ENCODE data around the gene HGFAC. TPM values are rescaled to one million over a fixed set of nuclear protein-coding genes. Genes with fewer than 3 reads are reported as not detected.

HGFAC gene
- total and polyA plus RNA-seq, 2 of the 13 experiments (the other 11 are each of a cell fraction or from before 2014, with no cell fraction given) = 8.5 to 63.6 TPM

DNA sequence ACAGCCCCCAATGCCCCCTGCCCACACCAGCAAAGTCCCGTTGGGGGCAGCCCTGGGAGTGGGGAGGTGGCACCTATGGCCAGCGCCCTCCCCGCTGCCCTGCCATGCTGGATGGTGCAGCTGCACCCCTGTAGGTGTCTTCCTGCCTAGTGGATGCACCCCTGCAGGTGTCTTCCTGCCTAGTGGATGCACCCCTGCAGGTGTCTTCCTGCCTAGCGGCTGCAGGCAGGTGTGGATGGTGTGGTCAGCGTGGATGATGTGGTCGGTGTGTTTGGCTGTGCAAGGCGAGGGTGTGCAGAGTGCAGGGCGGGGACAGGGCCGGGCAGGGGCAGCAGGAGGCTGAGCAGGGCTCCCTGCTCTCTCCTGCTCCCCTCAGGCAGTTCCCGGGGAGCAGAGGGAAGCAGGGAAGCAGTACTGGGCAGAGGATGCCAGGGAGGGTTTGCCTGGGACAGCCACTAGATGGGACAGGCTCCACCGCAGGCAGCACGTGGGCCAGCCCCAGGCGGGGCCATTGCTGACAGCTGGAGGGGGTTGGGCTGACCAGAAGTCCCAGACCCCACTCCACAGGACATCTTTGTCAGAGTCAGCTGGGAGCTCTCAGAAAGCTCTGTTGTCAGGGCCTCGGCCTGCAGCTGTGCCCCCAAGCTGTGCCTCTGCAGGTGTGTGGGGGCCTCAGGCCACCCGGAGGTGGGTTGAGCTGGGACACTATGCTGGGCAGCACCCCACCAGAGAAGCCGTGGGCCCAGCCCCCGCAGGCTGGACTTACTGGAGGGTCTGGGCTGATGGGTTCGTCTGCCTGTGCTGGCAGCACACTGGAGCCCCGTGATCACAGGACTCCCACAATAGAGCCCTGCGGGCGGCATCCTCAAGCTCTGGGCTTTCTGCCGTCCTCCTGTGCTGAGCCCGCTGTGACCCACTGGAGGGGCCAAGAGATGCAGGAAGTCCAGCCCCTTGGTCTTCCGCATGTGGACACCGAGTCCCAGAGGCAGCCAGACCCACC is 45.1 kb downstream of the HGFAC start:
- CTCF ChIA-PET (ENCODE audit: low intra/inter-chr PET ratio, low total read pairs) = no interaction called here
- in situ Hi-C loops (cut with HindIII; ENCODE audit: extremely low pct_ligation_motif_present, low pct_unique_long_range_greater_than_20kb) = no loop called here
- no peak for DNase-seq (ENCODE audit: low spot score)
- Histone ChIP-seq H3K4me2 (ENCODE audit: low read depth, low read length) (no peak overlapping the region), H2AFZ (ENCODE audit: low read length) (no peak overlapping the region), H3K9ac (ENCODE audit: insufficient read depth, low read depth, low read length) (no peak overlapping the region), H3K36me3 (replicated peaks in 1 of 2; ENCODE audit: control insufficient read depth in 1 of 2, insufficient read depth in 2 of 2, low read length in 2 of 2) (no peaks in the 10 kb centered on the region), H3K4me3 (replicated peaks in 1 of 3; ENCODE audit: insufficient read depth in 1 of 3, low read depth in 2 of 3, low read length in 3 of 3) (no peak overlapping the region), H4K20me1 (ENCODE audit: insufficient read depth, low read length) (no peaks in the 10 kb centered on the region), H3K27me3 (ENCODE audit: control insufficient read depth in 1 of 2, insufficient read depth in 2 of 2, low read length in 2 of 2) (peaks cover 29 to 91% of the 10 kb centered on the region in 2 experiments), H3K9me3 (ENCODE audit: low read length) (no peaks in the 10 kb centered on the region), H3K4me1 (ENCODE audit: insufficient read depth, low read length) (0 out of 2 replicates have a peak, but pooled peaks cover 5% of the 10 kb centered on the region), H3K79me2 (ENCODE audit: insufficient read depth, low read length) (no peaks in the 10 kb centered on the region), H3K27ac (ENCODE audit: extremely low read length, insufficient read depth, low read length) (no peak overlapping the region)
- POLR2A ChIA-PET = no interaction called here
- 20% methylated on average over 7 of the region's 25 CpGs for WGBS (ENCODE audit: low lambda C conversion rate)
- intact Hi-C loops (cut with micrococcal nuclease; ENCODE audit: unreplicated experiment) = no loop called here
- FAIRE-seq = no peak
- no TSS peak for BruUV-seq (replicated peaks)
- peak; percentile 12 for ATAC-seq
- TF ChIP-seq, protein P1, sequence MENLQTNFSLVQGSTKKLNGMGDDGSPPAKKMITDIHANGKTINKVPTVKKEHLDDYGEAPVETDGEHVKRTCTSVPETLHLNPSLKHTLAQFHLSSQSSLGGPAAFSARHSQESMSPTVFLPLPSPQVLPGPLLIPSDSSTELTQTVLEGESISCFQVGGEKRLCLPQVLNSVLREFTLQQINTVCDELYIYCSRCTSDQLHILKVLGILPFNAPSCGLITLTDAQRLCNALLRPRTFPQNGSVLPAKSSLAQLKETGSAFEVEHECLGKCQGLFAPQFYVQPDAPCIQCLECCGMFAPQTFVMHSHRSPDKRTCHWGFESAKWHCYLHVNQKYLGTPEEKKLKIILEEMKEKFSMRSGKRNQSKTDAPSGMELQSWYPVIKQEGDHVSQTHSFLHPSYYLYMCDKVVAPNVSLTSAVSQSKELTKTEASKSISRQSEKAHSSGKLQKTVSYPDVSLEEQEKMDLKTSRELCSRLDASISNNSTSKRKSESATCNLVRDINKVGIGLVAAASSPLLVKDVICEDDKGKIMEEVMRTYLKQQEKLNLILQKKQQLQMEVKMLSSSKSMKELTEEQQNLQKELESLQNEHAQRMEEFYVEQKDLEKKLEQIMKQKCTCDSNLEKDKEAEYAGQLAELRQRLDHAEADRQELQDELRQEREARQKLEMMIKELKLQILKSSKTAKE (CRISPR knock-in tag; IDR thresholded peaks at IDR 0.05; ENCODE audit: borderline replicate concordance) = no peak
- TF ChIP-seq, protein P2, sequence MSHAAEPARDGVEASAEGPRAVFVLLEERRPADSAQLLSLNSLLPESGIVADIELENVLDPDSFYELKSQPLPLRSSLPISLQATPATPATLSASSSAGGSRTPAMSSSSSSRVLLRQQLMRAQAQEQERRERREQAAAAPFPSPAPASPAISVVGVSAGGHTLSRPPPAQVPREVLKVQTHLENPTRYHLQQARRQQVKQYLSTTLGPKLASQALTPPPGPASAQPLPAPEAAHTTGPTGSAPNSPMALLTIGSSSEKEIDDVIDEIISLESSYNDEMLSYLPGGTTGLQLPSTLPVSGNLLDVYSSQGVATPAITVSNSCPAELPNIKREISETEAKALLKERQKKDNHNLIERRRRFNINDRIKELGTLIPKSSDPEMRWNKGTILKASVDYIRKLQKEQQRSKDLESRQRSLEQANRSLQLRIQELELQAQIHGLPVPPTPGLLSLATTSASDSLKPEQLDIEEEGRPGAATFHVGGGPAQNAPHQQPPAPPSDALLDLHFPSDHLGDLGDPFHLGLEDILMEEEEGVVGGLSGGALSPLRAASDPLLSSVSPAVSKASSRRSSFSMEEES (CRISPR knock-in tag; IDR thresholded peaks at IDR 0.05) = no peak
- TF ChIP-seq ZSCAN9 (CRISPR knock-in tag; IDR thresholded peaks at IDR 0.05; ENCODE audit: borderline replicate concordance) (no peak), ZNF432 (CRISPR knock-in tag; IDR thresholded peaks at IDR 0.05; ENCODE audit: borderline replicate concordance) (no peak), HHEX (CRISPR knock-in tag; IDR thresholded peaks at IDR 0.05) (no peak), ZNF614 (CRISPR knock-in tag; IDR thresholded peaks at IDR 0.05; ENCODE audit: borderline replicate concordance) (no peak), KLF11 (CRISPR knock-in tag; IDR thresholded peaks at IDR 0.05) (no peak), ZFP90 (CRISPR knock-in tag; IDR thresholded peaks at IDR 0.05; ENCODE audit: borderline replicate concordance) (no peak)
- TF ChIP-seq, protein P3, sequence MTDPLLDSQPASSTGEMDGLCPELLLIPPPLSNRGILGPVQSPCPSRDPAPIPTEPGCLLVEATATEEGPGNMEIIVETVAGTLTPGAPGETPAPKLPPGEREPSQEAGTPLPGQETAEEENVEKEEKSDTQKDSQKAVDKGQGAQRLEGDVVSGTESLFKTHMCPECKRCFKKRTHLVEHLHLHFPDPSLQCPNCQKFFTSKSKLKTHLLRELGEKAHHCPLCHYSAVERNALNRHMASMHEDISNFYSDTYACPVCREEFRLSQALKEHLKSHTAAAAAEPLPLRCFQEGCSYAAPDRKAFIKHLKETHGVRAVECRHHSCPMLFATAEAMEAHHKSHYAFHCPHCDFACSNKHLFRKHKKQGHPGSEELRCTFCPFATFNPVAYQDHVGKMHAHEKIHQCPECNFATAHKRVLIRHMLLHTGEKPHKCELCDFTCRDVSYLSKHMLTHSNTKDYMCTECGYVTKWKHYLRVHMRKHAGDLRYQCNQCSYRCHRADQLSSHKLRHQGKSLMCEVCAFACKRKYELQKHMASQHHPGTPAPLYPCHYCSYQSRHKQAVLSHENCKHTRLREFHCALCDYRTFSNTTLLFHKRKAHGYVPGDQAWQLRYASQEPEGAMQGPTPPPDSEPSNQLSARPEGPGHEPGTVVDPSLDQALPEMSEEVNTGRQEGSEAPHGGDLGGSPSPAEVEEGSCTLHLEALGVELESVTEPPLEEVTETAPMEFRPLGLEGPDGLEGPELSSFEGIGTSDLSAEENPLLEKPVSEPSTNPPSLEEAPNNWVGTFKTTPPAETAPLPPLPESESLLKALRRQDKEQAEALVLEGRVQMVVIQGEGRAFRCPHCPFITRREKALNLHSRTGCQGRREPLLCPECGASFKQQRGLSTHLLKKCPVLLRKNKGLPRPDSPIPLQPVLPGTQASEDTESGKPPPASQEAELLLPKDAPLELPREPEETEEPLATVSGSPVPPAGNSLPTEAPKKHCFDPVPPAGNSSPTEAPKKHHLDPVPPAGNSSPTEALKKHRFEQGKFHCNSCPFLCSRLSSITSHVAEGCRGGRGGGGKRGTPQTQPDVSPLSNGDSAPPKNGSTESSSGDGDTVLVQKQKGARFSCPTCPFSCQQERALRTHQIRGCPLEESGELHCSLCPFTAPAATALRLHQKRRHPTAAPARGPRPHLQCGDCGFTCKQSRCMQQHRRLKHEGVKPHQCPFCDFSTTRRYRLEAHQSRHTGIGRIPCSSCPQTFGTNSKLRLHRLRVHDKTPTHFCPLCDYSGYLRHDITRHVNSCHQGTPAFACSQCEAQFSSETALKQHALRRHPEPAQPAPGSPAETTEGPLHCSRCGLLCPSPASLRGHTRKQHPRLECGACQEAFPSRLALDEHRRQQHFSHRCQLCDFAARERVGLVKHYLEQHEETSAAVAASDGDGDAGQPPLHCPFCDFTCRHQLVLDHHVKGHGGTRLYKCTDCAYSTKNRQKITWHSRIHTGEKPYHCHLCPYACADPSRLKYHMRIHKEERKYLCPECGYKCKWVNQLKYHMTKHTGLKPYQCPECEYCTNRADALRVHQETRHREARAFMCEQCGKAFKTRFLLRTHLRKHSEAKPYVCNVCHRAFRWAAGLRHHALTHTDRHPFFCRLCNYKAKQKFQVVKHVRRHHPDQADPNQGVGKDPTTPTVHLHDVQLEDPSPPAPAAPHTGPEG (CRISPR knock-in tag; IDR thresholded peaks at IDR 0.05) = no peak
- TF ChIP-seq, protein P4, sequence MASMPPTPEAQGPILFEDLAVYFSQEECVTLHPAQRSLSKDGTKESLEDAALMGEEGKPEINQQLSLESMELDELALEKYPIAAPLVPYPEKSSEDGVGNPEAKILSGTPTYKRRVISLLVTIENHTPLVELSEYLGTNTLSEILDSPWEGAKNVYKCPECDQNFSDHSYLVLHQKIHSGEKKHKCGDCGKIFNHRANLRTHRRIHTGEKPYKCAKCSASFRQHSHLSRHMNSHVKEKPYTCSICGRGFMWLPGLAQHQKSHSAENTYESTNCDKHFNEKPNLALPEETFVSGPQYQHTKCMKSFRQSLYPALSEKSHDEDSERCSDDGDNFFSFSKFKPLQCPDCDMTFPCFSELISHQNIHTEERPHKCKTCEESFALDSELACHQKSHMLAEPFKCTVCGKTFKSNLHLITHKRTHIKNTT (CRISPR knock-in tag; IDR thresholded peaks at IDR 0.05) = no peak

All from HepG2 (cell line).